ENCODE results near the gene TXNDC5.

DNA sequence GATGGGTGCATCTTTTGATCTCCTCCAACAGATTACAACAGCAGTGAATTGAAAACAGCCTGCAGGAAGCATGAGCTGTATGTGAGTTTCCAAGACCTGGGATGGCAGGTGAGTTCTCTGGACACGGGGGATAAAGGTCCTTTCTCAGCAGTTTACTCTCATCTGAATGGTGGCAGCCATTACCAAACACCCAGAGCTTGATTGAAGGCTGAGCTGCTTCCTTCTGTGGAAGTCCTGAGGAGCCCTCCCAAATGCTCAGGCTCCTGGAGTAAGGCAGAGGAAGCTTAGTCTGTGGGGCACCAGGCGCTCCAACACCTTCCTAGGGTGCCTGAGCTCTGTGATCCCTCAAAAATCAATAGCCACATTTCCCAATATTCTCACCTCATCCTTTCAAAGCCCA lies 31.5 kb downstream of the TXNDC5 start:
- TF ChIP-seq POLR2A (IDR thresholded peaks at IDR 0.05) (no peak), CTCF (IDR thresholded peaks at IDR 0.05) (no peak)
